ENCODE measurements around the gene DLGAP5.

The DLGAP5 gene

GRCh38 chr14:55128386-55129085, 62.8 kb downstream of the DLGAP5 start:
- DNase-seq = no peak

GRCh38 chr14:55127460-55127951, 63.9 kb downstream of the DLGAP5 start:
- no peak for DNase-seq

- DNase-seq = no peak
Observed at GRCh38 chr14:55126932-55127459, 64.4 kb downstream of the DLGAP5 start.

GRCh38 chr14:55126034-55126433, 65.4 kb downstream of the DLGAP5 start:
- no peak for DNase-seq

GRCh38 chr14:55125403-55125802, 66.0 kb downstream of the DLGAP5 start:
- no peak for DNase-seq

- no peak for DNase-seq
Observed at GRCh38 chr14:55124774-55125386, 66.5 kb downstream of the DLGAP5 start.

GRCh38 chr14:55123852-55124639, 67.3 kb downstream of the DLGAP5 start:
- DNase-seq = no peak

- no peak for DNase-seq
Observed at GRCh38 chr14:55123101-55123500, 68.3 kb downstream of the DLGAP5 start.

- DNase-seq = no peak
Observed at GRCh38 chr14:55122440-55122986, 68.9 kb downstream of the DLGAP5 start.

- DNase-seq = no peak
Observed at GRCh38 chr14:55121628-55122439, 69.6 kb downstream of the DLGAP5 start.

- DNase-seq = no peak
Observed at GRCh38 chr14:55120571-55121495, 70.6 kb downstream of the DLGAP5 start.

GRCh38 chr14:55118761-55119160, 72.6 kb downstream of the DLGAP5 start:
- no peak for DNase-seq

GRCh38 chr14:55117803-55118441, 73.5 kb downstream of the DLGAP5 start:
- no peak for DNase-seq

GRCh38 chr14:55116246-55117030, 74.9 kb downstream of the DLGAP5 start:
- DNase-seq = no peak

- DNase-seq = no peak
Observed at GRCh38 chr14:55115861-55116245, 75.5 kb downstream of the DLGAP5 start.

GRCh38 chr14:55115460-55115859, 75.9 kb downstream of the DLGAP5 start:
- no peak for DNase-seq

- no peak for DNase-seq
Observed at GRCh38 chr14:55114720-55115119, 76.7 kb downstream of the DLGAP5 start.

- DNase-seq = no peak
Observed at GRCh38 chr14:55111122-55111708, 80.2 kb downstream of the DLGAP5 start.

- no peak for DNase-seq
Observed at GRCh38 chr14:55109836-55110235, 81.5 kb downstream of the DLGAP5 start.

All from activated naive CD4-positive, alpha-beta T cell (primary cell).